ENCODE results near the gene PDZK1IP1.

DNA sequence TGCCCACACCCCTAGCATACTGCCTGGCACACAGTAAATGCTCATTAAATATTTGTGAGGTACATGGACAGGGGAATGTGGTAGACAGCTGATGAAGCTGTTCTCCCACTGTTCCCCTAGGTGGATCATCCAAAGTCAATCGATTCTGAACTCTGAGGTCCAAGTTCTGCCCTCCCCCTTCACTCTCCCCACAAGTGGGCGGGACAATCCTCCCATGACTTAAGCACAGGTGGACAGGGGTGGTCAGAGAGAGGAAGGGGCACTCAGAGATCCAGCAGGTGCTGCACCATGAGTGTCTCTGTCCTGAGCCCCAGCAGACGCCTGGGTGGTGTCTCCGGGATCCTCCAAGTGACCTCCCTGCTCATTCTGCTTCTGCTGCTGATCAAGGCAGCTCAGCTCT lies 52.6 kb downstream of the PDZK1IP1 start, which contains the start of gene CYP4A22:
- TF ChIP-seq, protein P1, sequence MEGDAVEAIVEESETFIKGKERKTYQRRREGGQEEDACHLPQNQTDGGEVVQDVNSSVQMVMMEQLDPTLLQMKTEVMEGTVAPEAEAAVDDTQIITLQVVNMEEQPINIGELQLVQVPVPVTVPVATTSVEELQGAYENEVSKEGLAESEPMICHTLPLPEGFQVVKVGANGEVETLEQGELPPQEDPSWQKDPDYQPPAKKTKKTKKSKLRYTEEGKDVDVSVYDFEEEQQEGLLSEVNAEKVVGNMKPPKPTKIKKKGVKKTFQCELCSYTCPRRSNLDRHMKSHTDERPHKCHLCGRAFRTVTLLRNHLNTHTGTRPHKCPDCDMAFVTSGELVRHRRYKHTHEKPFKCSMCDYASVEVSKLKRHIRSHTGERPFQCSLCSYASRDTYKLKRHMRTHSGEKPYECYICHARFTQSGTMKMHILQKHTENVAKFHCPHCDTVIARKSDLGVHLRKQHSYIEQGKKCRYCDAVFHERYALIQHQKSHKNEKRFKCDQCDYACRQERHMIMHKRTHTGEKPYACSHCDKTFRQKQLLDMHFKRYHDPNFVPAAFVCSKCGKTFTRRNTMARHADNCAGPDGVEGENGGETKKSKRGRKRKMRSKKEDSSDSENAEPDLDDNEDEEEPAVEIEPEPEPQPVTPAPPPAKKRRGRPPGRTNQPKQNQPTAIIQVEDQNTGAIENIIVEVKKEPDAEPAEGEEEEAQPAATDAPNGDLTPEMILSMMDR (conservative IDR thresholded peaks at IDR 0.05; ENCODE audit: low read depth, low read length): no peak
- TF ChIP-seq EZH2 (IDR thresholded peaks at IDR 0.05; ENCODE audit: borderline replicate concordance, low read depth, low read length, poor library complexity, severe bottlenecking): no peak
